Heart right ventricle (tissue), 16 donors: ENCODE measurements around the gene ZFHX3. TPM values are rescaled to one million over a fixed set of nuclear protein-coding genes. Genes with fewer than 3 reads are reported as not detected.
A peak's percentile ranks its signal among the peaks of the same experiment; 100 is the strongest.

ENCODE experiments used
- ATAC-seq, 8 donors: fragments of 200-7000 bp; cut with Tn5 transposase; one replicate each; pipeline ENCODE4 v1.9.1; 2020; ENCODE audit warnings: mild to moderate bottlenecking in 8 of 8, moderate library complexity in 8 of 8, moderate number of reproducible peaks in 1 of 8
- DNase-seq, 2 donors: peaks; one replicate each; pipeline ENCODE4 v3.0.0-alpha.2; 2020
- H3K27ac ChIP-seq, 10 donors: fragments of 200-600 bp; sonication (generic) in 2 of 10; one replicate each; pipeline versions ENCODE4 v1.5.0 to v1.8.0; 2020 to 2022; ENCODE audit warnings: mild to moderate bottlenecking in 3 of 10
- H3K27me3 ChIP-seq, 7 donors: fragments of 200-600 bp; one replicate each; pipeline ENCODE4 v1.8.0; 2021 to 2022; ENCODE audit warnings: mild to moderate bottlenecking in 2 of 7
- H3K36me3 ChIP-seq, 9 donors: fragments of 200-600 bp; sonication (generic) in 1 of 9; one replicate each; pipeline versions ENCODE4 v1.5.0 to v1.8.0; 2020 to 2022; ENCODE audit warnings: mild to moderate bottlenecking in 2 of 9
- H3K4me1 ChIP-seq, 9 donors: fragments of 200-600 bp; sonication (generic) in 1 of 9; one replicate each; pipeline versions ENCODE4 v1.5.0 to v1.8.0; 2020 to 2022; ENCODE audit warnings: mild to moderate bottlenecking in 4 of 9
- H3K4me3 ChIP-seq, 10 donors: fragments of 200-600 bp; sonication (generic) in 2 of 10; one replicate each; pipeline versions ENCODE4 v1.5.0 to v1.8.0; 2020 to 2022; ENCODE audit warnings: mild to moderate bottlenecking in 7 of 10, moderate library complexity in 2 of 10
- H3K9me3 ChIP-seq, 11 donors: fragments of 200-600 bp in 10 of 11; sonication (generic) in 2 of 11; one replicate each; pipeline versions ENCODE4 v1.5.0 to v1.8.0; 2013 to 2022; ENCODE audit warnings: mild to moderate bottlenecking in 2 of 11, control low read depth in 1 of 11, moderate library complexity in 1 of 11
- WGBS, 2 donors: extraction: QIAGEN DNeasy Blood & Tissue Kit; methylation state at CpG; one replicate each; pipeline ENCODE4 v1.1.7; 2013; ENCODE audit warnings: inconsistent platforms in 1 of 2; 5-methylcytosine and 5-hydroxymethylcytosine counted together
- intact Hi-C, 10 donors: fragments of 100-400 bp; cut with DNase I; formaldehyde crosslinking; loops; one replicate each; pipeline versions ENCODE4 v1.11.1 to v1.14.2; 2022
- polyA plus RNA-seq, 2 donors: library from polyadenylated mRNA; stranded (reverse); fragments of 200-250 nt; gene quantifications; one replicate each; pipeline ENCODE4 v1.2.3, GENCODE V29; 2013
- total RNA-seq, 10 donors: library from RNA; stranded (reverse); fragmentation: NEBNext Ultra II Directional in 3 of 10; extraction: Animal tissue kit (Norgen Biotek cat#: 25700) in 3 of 10; gene quantifications; one replicate each; pipeline versions ENCODE4 v1.2.1 to v1.2.4, GENCODE V29; 2021 to 2023
- TF ChIP-seq, protein P1 (sequence below), 9 donors: fragments of 200-600 bp; sonication (generic) in 2 of 9; IDR thresholded peaks; one replicate each; pipeline versions ENCODE4 v1.5.0 to v1.8.0; 2021 to 2022; ENCODE audit warnings: antibody characterized with exemption in 9 of 9, mild to moderate bottlenecking in 5 of 9, moderate library complexity in 1 of 9
- donor health status: Arrhythmogenic right ventricular cardiomyopathy.
- donor health status: ischemic (EF 13 %, LVEDD 7.1; RV severe dilation, severe dysfunction).
- donor health status: healthy with polysubstance abuse.
- donor health status: DM: no; HTN: yes; CAD: no.
- donor health status: DM: no; HTN: no; CAD: no.
- donor health status: ischemic (EF 25% LVEDD 6.9; RV normal size, moderate dysfunction).
- donor health status: ischemic (EF 25% LVEDD 5.7; RV mildly dilated, moderate dysfunction).
- donor health status: healthy.
- donor health status: DM: yes; HTN: yes; CAD: no.
- donor health status: Ischemic cardiomyopathy.
- donor health status: ischemic (EF 35%, LVEDD 5.7; RV mildly dilated, moderate dysfunction).
- donor health status: nonischemic (EF 11% LVEDD 7.7; RV severe dilation, severe dysfunction).
- donor health status: DM: yes; HTN: yes; CAD: no.
- donor health status: PGD.
- donor health status: ischemic (EF 29% LVEDD 5.4; RV normal size, mild dysfunction).
- donor health status: nonischemic (EF 23%, LVEDD 6.1; RV moderate dilation, normal function).

The ZFHX3 gene
- total and polyA plus RNA-seq, 12 donors, result 1.6 to 15.2 (median 10.4) TPM

DNA sequence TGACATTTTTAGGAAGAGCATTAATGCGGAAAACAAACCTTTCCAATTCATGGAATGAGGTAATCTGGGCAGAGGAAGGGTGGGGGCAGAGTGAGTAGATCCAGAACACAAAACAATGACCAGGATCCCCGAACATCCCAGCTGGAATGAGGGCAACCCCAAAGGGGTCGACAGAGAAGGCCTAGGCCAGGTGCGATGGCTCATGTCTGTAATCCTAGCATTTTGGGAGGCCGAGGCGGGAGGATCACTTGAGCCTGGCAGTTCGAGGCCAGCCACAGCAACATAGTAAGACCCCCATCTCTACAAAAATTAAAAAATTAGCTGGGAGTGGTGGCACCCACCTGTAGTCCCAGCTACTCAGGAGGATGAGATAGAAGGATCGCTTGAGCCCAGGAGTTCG is 64.7 kb downstream of the ZFHX3 start:
- H3K27ac ChIP-seq, result no peak overlapping the region
- intact Hi-C loops, result no loop called here
- no peaks in the 10 kb centered on the region for H3K36me3 ChIP-seq
- TF ChIP-seq, protein P1, sequence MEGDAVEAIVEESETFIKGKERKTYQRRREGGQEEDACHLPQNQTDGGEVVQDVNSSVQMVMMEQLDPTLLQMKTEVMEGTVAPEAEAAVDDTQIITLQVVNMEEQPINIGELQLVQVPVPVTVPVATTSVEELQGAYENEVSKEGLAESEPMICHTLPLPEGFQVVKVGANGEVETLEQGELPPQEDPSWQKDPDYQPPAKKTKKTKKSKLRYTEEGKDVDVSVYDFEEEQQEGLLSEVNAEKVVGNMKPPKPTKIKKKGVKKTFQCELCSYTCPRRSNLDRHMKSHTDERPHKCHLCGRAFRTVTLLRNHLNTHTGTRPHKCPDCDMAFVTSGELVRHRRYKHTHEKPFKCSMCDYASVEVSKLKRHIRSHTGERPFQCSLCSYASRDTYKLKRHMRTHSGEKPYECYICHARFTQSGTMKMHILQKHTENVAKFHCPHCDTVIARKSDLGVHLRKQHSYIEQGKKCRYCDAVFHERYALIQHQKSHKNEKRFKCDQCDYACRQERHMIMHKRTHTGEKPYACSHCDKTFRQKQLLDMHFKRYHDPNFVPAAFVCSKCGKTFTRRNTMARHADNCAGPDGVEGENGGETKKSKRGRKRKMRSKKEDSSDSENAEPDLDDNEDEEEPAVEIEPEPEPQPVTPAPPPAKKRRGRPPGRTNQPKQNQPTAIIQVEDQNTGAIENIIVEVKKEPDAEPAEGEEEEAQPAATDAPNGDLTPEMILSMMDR (IDR thresholded peaks at IDR 0.05), result no peak
- no peaks in the 10 kb centered on the region for H3K27me3 ChIP-seq
- no peak overlapping the region for H3K4me3 ChIP-seq
- no peaks in the 10 kb centered on the region for H3K9me3 ChIP-seq
- peaks cover 16 to 64% (median 40%) of the 10 kb centered on the region in 9 donors for H3K4me1 ChIP-seq
- ATAC-seq, result no peak
- 88 to 89% methylated on average over 9 of the region's 9 CpGs for WGBS, 2 donors
- DNase-seq, result no peak

DNA sequence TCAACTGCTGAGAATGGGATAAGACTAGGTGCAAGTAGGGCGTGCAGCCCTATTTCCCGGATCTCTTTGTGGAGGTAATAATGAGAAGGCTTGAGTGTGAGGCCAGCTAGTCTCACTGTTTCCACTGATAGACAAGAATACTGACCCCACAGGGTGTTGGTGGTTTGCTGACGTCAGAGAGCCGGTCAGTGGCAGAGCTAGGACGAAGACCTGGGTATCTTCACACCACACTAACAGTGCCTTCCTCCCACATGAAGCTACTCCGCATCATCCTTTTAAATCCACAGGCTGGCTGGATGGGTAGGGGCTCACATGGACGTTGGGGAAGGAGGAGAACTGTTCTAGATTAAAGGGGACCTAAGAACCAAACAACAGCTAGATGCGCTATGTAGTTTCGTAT is 68.0 kb downstream of the ZFHX3 start:
- WGBS, 2 donors, result 93 to 94% methylated on average over 9 of the region's 9 CpGs
- TF ChIP-seq, protein P1 (IDR thresholded peaks at IDR 0.05), result no peak
- ATAC-seq, result no peak
- Histone ChIP-seq H3K9me3 (no peaks in the 10 kb centered on the region), H3K4me1 (peaks cover 6 to 61% (median 31%) of the 10 kb centered on the region in 9 donors), H3K27ac (no peak overlapping the region), H3K36me3 (no peaks in the 10 kb centered on the region), H3K27me3 (no peaks in the 10 kb centered on the region), H3K4me3 (no peak overlapping the region)
- intact Hi-C loops, result no loop called here
- DNase-seq, result no peak

DNA sequence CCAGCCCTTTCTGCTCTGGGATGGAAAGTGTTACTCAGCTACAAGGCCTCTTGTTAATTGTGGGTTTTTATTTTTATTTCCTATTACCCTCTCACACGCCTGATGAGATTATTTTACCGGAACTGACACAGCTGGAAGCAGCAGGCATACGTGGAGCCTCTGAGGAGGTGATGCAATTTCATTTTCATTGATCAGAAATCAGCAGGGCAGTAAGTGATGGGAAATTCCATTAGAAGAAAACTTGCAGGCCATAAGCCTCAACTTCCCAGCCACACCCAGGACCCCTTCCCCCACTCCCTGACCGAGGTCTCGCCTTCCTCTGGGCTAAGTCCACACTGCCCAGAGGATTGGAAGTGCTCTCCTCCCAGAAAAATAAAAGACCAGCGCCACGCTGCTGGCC is 69.7 kb downstream of the ZFHX3 start:
- no peak overlapping the region for H3K4me3 ChIP-seq
- no peaks in the 10 kb centered on the region for H3K9me3 ChIP-seq
- peak in 6 of 8 donors; percentile 33 to 85 (median 57) for ATAC-seq
- intact Hi-C loops, result no loop called here
- H3K27me3 ChIP-seq, result no peaks in the 10 kb centered on the region
- H3K4me1 ChIP-seq, result peaks cover 0 to 59% (median 25%) of the 10 kb centered on the region in 9 donors
- no peak for DNase-seq
- 66 to 67% methylated on average over 7 of the region's 7 CpGs for WGBS, 2 donors
- peak overlapping the region in 3 of 10 donors; percentile 17 to 80 (median 23) for H3K27ac ChIP-seq
- TF ChIP-seq, protein P1 (IDR thresholded peaks at IDR 0.05), result no peak
- H3K36me3 ChIP-seq, result no peaks in the 10 kb centered on the region

DNA sequence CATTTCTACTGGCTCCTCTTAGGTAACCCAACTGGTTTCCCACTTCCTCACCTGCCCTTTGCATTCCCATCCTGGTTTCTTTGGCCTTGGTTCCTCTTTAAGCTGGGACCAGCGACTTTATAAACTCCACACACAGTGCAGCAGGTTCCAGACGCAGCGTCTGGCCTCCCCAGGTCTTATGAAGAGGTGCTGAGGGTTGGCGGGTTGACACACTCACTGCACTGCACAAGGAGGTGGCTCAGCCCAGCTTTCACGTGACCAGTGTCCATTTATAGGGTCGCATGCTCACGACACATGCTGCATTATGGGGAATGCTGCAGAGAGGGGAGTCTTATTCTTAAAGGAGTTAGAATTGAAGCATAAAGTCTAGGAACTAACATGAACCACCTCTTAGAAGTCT is 70.8 kb downstream of the ZFHX3 start:
- peaks cover 0 to 59% (median 25%) of the 10 kb centered on the region in 9 donors for H3K4me1 ChIP-seq
- TF ChIP-seq, protein P1 (IDR thresholded peaks at IDR 0.05), result no peak
- H3K9me3 ChIP-seq, result no peaks in the 10 kb centered on the region
- peak overlapping the region in 2 of 10 donors; percentile 10 to 66 for H3K27ac ChIP-seq
- H3K27me3 ChIP-seq, result no peaks in the 10 kb centered on the region
- WGBS, 2 donors, result 81 to 83% methylated on average over 7 of the region's 7 CpGs
- no peak for DNase-seq
- H3K4me3 ChIP-seq, result no peak overlapping the region
- intact Hi-C loops, result no loop called here
- ATAC-seq, result no peak
- no peaks in the 10 kb centered on the region for H3K36me3 ChIP-seq
